Psoas muscle (tissue), 8 donors: ENCODE measurements around the gene MSMP. TPM values are rescaled to one million over a fixed set of nuclear protein-coding genes. Genes with fewer than 3 reads are reported as not detected.

ENCODE experiments used
- ATAC-seq, 4 donors: fragments of 200-7000 bp; cut with Tn5 transposase; one replicate each; pipeline ENCODE4 v1.9.1; 2020; ENCODE audit warnings: moderate library complexity in 3 of 4, mild to moderate bottlenecking in 2 of 4
- DNase-seq, 2 donors: peaks; one replicate each; pipeline ENCODE4 v3.0.0-alpha.2; 2020
- H3K27ac ChIP-seq: fragments of 200-600 bp; one replicate; pipeline ENCODE4 v1.8.0; 2022
- H3K27me3 ChIP-seq, 3 donors: fragments of 200-600 bp in 1 of 3; one replicate each; pipeline versions ENCODE4 v1.6.1 to v1.8.0; 2013 to 2022; ENCODE audit warnings: low read length in 2 of 3, mild to moderate bottlenecking in 2 of 3, moderate library complexity in 1 of 3; ENCODE audit not compliant: insufficient read depth in 3 of 3
- H3K36me3 ChIP-seq, 2 donors: fragments of 200-600 bp in 1 of 2; one replicate each; pipeline versions ENCODE4 v1.6.1 to v1.8.0; 2013 to 2022; ENCODE audit warnings: low read depth in 1 of 2, mild to moderate bottlenecking in 1 of 2, moderate library complexity in 1 of 2; ENCODE audit not compliant: insufficient read depth in 1 of 2
- H3K4me1 ChIP-seq: fragments of 200-600 bp; one replicate; pipeline ENCODE4 v1.8.0; 2022
- H3K4me3 ChIP-seq: fragments of 200-600 bp; one replicate; pipeline ENCODE4 v1.8.0; 2022; ENCODE audit warnings: mild to moderate bottlenecking
- H3K9me3 ChIP-seq: fragments of 200-600 bp; one replicate; pipeline ENCODE4 v1.8.0; 2022
- CTCF ChIP-seq: fragments of 200-600 bp; IDR thresholded peaks from one replicate; pipeline ENCODE4 v1.8.0; 2022; ENCODE audit warnings: antibody characterized with exemption
- WGBS, 3 donors: extraction: QIAGEN DNeasy Blood & Tissue Kit; methylation state at CpG; one replicate each; pipeline versions ENCODE4 v1.1.6 to v1.1.7; 2013; 5-methylcytosine and 5-hydroxymethylcytosine counted together
- intact Hi-C, 2 donors: fragments of 100-400 bp; cut with DNase I; formaldehyde crosslinking; loops; one replicate each; pipeline versions ENCODE4 v1.11.0 to v1.14.2; 2022
- polyA plus RNA-seq, 3 donors: library from polyadenylated mRNA; stranded (reverse); fragments of 200-250 nt; gene quantifications; one replicate each; pipeline ENCODE4 v1.2.3, GENCODE V29; 2013
- total RNA-seq, 4 donors: library from RNA; stranded (reverse); fragmentation: NEBNext Ultra II Directional in 2 of 4; extraction: Animal tissue kit (Norgen Biotek cat#: 25700) in 2 of 4; gene quantifications; one replicate each; pipeline versions ENCODE4 v1.2.1 to v1.2.4, GENCODE V29; 2021 to 2023
- donor health status: healthy with polysubstance abuse.
- donor health status: DM: no; HTN: no; CAD: no; lungs with moderate emphysema.
- donor health status: Bipolar disorder and iron deficiency.
- donor health status: healthy.
- donor health status: DM: yes; HTN: yes; CAD: no.
- donor health status: DM: no; HTN: no; CAD: no.
- donor health status: DM: no; HTN: no; CAD: no.
- donor health status: DM: yes; HTN: yes; CAD: no.

The MSMP gene
- total and polyA plus RNA-seq, 7 donors = 0.16 to 1.2 TPM; not detected in 5

DNA sequence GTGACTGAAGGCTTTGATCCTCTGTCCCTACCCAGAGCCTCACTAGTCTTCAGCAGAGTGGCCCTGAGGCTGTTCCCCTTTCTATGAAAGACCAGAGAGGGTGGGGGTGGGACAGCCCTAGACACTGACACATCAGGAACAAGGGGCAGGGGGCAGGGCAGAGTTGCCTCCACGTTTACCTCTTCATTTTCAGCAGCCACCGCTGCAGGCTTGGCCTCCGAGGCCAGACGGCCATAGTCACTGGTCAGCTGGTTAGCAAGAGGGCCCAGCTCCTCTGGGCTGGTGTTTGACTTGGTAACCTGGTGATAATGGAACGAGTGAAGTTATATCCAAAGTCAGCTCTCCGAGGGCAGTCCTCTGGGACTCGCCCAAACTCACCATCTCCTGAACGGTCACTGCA lies 48.7 kb downstream of the MSMP start:
- no peak for TF ChIP-seq CTCF
- Histone ChIP-seq H3K36me3 (peaks cover 18 to 99% of the 10 kb centered on the region in 2 donors), H3K9me3 (no peaks in the 10 kb centered on the region), H3K27me3 (no peaks in the 10 kb centered on the region), H3K27ac (no peak overlapping the region), H3K4me3 (no peak overlapping the region), H3K4me1 (no peaks in the 10 kb centered on the region)
- DNase-seq (no peak), ATAC-seq (no peak)
- intact Hi-C loops = loop anchor here in 1 of 2 donors (10.0 kb wide), 1 partner anchor 301 kb away; no protein-coding TSS in a partner anchor
- 73 to 89% (median 76%) methylated on average over 8 of the region's 8 CpGs for WGBS, 3 donors

GRCh38 chr9:35703906-35704672 lies 50.0 kb downstream of the MSMP start:
- no peaks in the 10 kb centered on the region for H3K4me1 ChIP-seq
- ATAC-seq = no peak
- H3K27me3 ChIP-seq = no peaks in the 10 kb centered on the region
- WGBS, 3 donors = 91 to 94% (median 92%) methylated on average over 24 to 26 of the region's 26 CpGs
- no peak for DNase-seq
- H3K36me3 ChIP-seq = peaks cover 30 to 100% of the 10 kb centered on the region in 2 donors
- H3K4me3 ChIP-seq = no peak overlapping the region
- no peak overlapping the region for H3K27ac ChIP-seq
- intact Hi-C loops = loop anchor here in 1 of 2 donors (10.0 kb wide), 1 partner anchor 299 kb away; no protein-coding TSS in a partner anchor
- H3K9me3 ChIP-seq = no peaks in the 10 kb centered on the region
- no peak for TF ChIP-seq CTCF

Other genes starting within 250 kb of the MSMP start
- gene TESK1, start 149.0 kb downstream of the MSMP start, total RNA-seq = 10 to 100 TPM; 44.4 to 81.0 (median 56.8) TPM
- gene TESK1, start 149.0 kb downstream of the MSMP start, polyA plus RNA-seq = 10 to 100 TPM; 59.4 to 73.6 (median 70.7) TPM
- under 1 TPM; 0.57 to 0.71 (median 0.64) TPM for gene CD72, start 135.9 kb downstream of the MSMP start, total RNA-seq
- 1 to 10 TPM in 1 of 3 donors, under 1 TPM in 2; 0.46 to 1.2 (median 0.68) TPM for gene CD72, start 135.9 kb downstream of the MSMP start, polyA plus RNA-seq
- gene SIT1, start 103.3 kb downstream of the MSMP start, total RNA-seq = under 1 TPM; 0.23 to 0.34 (median 0.28) TPM
- under 1 TPM in 2 of 3 donors, not detected in 1; 0.08 to 0.10 TPM for gene SIT1, start 103.3 kb downstream of the MSMP start, polyA plus RNA-seq
- over 10,000 TPM in 1 of 4 donors, 1,000 to 10,000 TPM in 3; 3,787 to 10,280 (median 6,744) TPM for gene RMRP, start 96.3 kb downstream of the MSMP start, total RNA-seq
- 10 to 100 TPM in 1 of 3 donors, not detected in 2; 26.8 TPM for gene RMRP, start 96.3 kb downstream of the MSMP start, polyA plus RNA-seq
- gene CCDC107, start 96.0 kb downstream of the MSMP start, total RNA-seq = 10 to 100 TPM; 15.4 to 39.4 (median 27.5) TPM
- 10 to 100 TPM; 21.5 to 49.4 (median 36.3) TPM for gene CCDC107, start 96.0 kb downstream of the MSMP start, polyA plus RNA-seq
- under 1 TPM in 3 of 4 donors, not detected in 1; 0.07 to 0.21 (median 0.10) TPM for gene ARHGEF39, start 89.1 kb downstream of the MSMP start, total RNA-seq
- under 1 TPM; 0.20 to 0.79 (median 0.29) TPM for gene ARHGEF39, start 89.1 kb downstream of the MSMP start, polyA plus RNA-seq
- gene CA9, start 80.3 kb downstream of the MSMP start, total RNA-seq = not detected
- under 1 TPM; 0.03 to 0.49 (median 0.05) TPM for gene CA9, start 80.3 kb downstream of the MSMP start, polyA plus RNA-seq
- gene TPM2, start 64.4 kb downstream of the MSMP start, total RNA-seq = over 10,000 TPM in 1 of 4 donors, 1,000 to 10,000 TPM in 3; 6,047 to 11,456 (median 7,939) TPM
- over 10,000 TPM in 2 of 3 donors, 1,000 to 10,000 TPM in 1; 6,654 to 16,334 (median 13,470) TPM for gene TPM2, start 64.4 kb downstream of the MSMP start, polyA plus RNA-seq
- gene TLN1, start 22.1 kb downstream of the MSMP start, total RNA-seq = 100 to 1,000 TPM; 146 to 212 (median 152) TPM
- gene TLN1, start 22.1 kb downstream of the MSMP start, polyA plus RNA-seq = 100 to 1,000 TPM in 1 of 3 donors, 10 to 100 TPM in 2; 88.2 to 320 (median 96.5) TPM
- 10 to 100 TPM; 16.1 to 22.4 (median 20.5) TPM for gene CREB3, start 21.6 kb downstream of the MSMP start, total RNA-seq
- 10 to 100 TPM; 20.9 to 55.1 (median 27.8) TPM for gene CREB3, start 21.6 kb downstream of the MSMP start, polyA plus RNA-seq
- gene GBA2, start 5.0 kb downstream of the MSMP start, total RNA-seq = 10 to 100 TPM; 36.1 to 83.6 (median 50.1) TPM
- 100 to 1,000 TPM in 1 of 3 donors, 10 to 100 TPM in 2; 47.0 to 107 (median 47.4) TPM for gene GBA2, start 5.0 kb downstream of the MSMP start, polyA plus RNA-seq
- gene RGP1, start 5.0 kb downstream of the MSMP start, total RNA-seq = 10 to 100 TPM; 32.3 to 51.0 (median 37.4) TPM
- gene RGP1, start 5.0 kb downstream of the MSMP start, polyA plus RNA-seq = 10 to 100 TPM; 10.7 to 34.6 (median 24.0) TPM
- gene NPR2, start 37.3 kb upstream of the MSMP start, total RNA-seq = 10 to 100 TPM; 14.7 to 28.4 (median 18.3) TPM
- 10 to 100 TPM in 1 of 3 donors, 1 to 10 TPM in 2; 8.7 to 27.2 (median 9.2) TPM for gene NPR2, start 37.3 kb upstream of the MSMP start, polyA plus RNA-seq
- 1 to 10 TPM in 1 of 4 donors, under 1 TPM in 3; 0.39 to 1.3 (median 0.94) TPM for gene SPAG8, start 58.0 kb upstream of the MSMP start, total RNA-seq
- 1 to 10 TPM in 1 of 3 donors, under 1 TPM in 2; 0.25 to 1.2 (median 0.56) TPM for gene SPAG8, start 58.0 kb upstream of the MSMP start, polyA plus RNA-seq
- 10 to 100 TPM; 36.5 to 53.9 (median 42.3) TPM for gene HINT2, start 60.8 kb upstream of the MSMP start, total RNA-seq
- 10 to 100 TPM; 43.8 to 64.7 (median 48.1) TPM for gene HINT2, start 60.8 kb upstream of the MSMP start, polyA plus RNA-seq
- gene FAM221B, start 74.5 kb upstream of the MSMP start, total RNA-seq = not detected
- gene FAM221B, start 74.5 kb upstream of the MSMP start, polyA plus RNA-seq = not detected
- 10 to 100 TPM in 2 of 4 donors, 1 to 10 TPM in 2; 8.9 to 18.5 (median 11.6) TPM for gene TMEM8B, start 75.0 kb upstream of the MSMP start, total RNA-seq
- 1 to 10 TPM; 2.8 to 5.9 (median 3.9) TPM for gene TMEM8B, start 75.0 kb upstream of the MSMP start, polyA plus RNA-seq
- not detected for gene OR13J1, start 116.1 kb upstream of the MSMP start, total RNA-seq
- gene OR13J1, start 116.1 kb upstream of the MSMP start, polyA plus RNA-seq = not detected
- gene HRCT1, start 151.9 kb upstream of the MSMP start, total RNA-seq = 1 to 10 TPM in 3 of 4 donors, under 1 TPM in 1; 0.95 to 4.9 (median 3.0) TPM
- gene HRCT1, start 151.9 kb upstream of the MSMP start, polyA plus RNA-seq = 1 to 10 TPM in 2 of 3 donors, under 1 TPM in 1; 0.59 to 5.4 (median 1.6) TPM
- gene SPAAR, start 155.2 kb upstream of the MSMP start, total RNA-seq = 1 to 10 TPM; 2.5 to 4.6 (median 4.0) TPM
- gene SPAAR, start 155.2 kb upstream of the MSMP start, polyA plus RNA-seq = 1 to 10 TPM; 3.2 to 3.9 (median 3.6) TPM
- not detected for gene OR2S2, start 203.9 kb upstream of the MSMP start, total RNA-seq
- not detected for gene OR2S2, start 203.9 kb upstream of the MSMP start, polyA plus RNA-seq